Endothelial cell of hepatic sinusoid (primary cell): ENCODE results near the gene SLC25A22.

Experiments used
- in situ Hi-C: cut with HindIII; loops from 2 replicates; pipeline ENCODE4 v1.10.0; 2017; ENCODE audit warnings: low sequenced_read_pairs

The SLC25A22 gene

DNA sequence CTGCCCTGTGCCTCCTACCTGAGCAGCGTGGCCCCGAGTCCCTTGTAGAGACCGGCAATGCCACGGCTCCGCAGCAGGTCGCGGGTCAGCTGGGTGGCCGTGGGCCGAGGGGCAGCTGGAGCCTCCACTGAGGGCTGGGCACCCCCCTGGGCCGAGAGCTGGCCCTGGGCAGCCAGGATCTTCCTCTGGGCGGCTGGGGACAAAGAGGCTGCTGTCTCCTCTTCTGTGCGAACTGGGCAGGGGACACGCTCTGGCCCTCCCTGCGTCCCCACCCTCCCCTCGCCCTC lies 5.6 kb downstream of the SLC25A22 start:
- in situ Hi-C loops = no loop called here

DNA sequence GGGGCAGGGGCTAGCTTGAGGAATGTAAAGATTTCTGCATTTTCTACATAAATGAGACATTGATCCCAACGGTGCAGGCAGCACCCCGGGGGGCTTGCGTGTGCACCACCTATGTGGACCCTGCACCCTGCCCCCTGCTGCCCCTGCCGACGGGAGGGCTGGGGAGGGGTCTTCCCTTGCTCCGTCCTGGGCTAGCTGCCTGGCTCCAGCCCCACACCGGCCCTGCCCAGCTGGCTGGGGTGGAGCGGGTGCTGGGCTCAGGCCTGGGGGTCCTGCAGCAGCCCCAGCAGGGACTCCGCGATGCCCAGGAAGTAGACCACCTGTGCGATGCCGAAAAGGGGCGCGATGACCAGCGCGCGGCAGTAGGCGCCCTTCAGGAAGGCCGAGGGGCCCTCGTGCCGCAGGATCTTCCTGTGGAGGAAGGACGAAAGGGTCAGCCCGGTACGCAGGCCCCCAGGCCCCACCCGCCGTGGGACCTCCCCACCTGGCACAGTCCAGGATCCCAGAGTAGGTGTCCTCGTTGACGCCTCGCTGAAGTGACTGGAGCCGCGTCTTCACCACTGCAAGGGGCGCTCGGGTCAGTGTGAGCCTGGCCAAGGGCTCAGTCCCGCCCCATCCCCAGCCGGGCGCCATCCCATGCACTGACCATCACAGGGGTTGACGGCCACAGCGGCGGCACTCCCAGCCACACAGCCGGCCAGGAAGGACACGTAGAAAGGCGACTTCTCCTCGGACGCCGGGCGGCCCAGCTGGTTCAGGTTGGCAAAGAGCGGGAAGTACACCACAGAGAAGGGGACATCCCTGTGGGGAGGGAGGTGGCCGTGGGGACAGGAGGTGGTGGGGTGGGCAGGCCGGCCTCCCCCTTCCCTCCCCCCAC lies 6.2 kb downstream of the SLC25A22 start:
- in situ Hi-C loops = no loop called here

DNA sequence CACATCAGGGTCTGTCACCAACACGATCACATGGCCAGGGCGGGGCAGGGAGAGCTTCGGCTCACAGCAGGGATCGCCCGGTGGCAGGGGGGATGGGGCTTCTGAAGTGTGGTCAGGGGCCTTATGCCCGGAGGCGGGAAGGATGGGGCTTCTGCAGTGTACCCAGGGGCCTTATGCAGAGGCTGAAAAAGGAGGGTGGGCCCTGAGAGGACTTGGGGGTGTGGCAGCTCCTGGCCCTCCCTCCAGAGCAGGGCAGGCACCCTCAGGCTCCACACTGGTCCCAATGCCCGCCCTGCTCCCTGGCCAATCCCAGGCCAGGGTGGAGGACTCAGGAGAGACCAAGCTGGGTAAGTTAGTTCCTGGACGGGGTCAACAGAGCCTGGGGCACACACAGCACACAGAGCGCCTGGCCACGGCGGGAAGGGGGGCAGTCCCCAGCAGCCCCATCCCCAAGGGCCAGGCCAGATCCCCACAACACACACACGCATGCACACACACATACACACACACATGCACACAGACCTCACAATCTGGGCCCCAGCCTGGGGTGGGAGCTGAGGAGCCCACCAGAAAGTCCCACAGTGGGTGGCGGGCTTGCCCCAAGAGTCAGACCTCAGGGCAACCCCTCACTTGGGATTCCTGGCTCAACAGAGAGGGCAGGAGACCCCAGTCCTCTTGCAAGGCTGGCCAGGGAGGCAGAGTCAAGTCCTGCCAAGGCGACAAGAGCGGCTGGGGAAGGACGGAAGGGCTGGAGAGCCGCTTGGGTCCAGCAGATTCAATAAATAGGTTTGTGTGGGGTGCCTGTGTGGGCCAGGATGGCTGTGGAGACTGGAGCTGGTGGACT lies 7.1 kb downstream of the SLC25A22 start:
- in situ Hi-C loops = no loop called here

DNA sequence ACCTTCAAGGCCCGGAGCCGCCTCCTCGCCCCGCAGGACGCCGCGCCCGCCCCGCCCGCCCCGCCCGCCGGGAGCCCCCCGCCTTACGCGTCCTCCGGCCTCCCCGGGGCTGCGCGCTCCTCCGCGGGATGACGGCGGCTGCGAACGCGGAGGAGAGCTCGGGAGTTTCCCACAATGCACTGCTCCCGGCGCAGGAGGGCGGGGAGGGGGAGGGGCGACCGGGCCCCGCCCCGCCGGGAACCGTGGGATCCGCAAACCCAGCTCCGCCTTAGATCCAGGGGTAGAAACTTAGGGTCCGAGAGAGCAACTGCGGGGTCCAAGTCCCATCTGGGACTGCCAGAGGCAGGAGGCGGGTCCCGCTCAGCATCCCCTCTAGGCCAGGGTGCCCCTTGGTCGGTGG lies 8.1 kb downstream of the SLC25A22 start, which contains the start of gene CEND1:
Gene CEND1, minus strand, starts transcription at position 148 of the 400 bp plus-strand sequence. CDS start 1,514 bp downstream, outside the sequence.
- in situ Hi-C loops = no loop called here

DNA sequence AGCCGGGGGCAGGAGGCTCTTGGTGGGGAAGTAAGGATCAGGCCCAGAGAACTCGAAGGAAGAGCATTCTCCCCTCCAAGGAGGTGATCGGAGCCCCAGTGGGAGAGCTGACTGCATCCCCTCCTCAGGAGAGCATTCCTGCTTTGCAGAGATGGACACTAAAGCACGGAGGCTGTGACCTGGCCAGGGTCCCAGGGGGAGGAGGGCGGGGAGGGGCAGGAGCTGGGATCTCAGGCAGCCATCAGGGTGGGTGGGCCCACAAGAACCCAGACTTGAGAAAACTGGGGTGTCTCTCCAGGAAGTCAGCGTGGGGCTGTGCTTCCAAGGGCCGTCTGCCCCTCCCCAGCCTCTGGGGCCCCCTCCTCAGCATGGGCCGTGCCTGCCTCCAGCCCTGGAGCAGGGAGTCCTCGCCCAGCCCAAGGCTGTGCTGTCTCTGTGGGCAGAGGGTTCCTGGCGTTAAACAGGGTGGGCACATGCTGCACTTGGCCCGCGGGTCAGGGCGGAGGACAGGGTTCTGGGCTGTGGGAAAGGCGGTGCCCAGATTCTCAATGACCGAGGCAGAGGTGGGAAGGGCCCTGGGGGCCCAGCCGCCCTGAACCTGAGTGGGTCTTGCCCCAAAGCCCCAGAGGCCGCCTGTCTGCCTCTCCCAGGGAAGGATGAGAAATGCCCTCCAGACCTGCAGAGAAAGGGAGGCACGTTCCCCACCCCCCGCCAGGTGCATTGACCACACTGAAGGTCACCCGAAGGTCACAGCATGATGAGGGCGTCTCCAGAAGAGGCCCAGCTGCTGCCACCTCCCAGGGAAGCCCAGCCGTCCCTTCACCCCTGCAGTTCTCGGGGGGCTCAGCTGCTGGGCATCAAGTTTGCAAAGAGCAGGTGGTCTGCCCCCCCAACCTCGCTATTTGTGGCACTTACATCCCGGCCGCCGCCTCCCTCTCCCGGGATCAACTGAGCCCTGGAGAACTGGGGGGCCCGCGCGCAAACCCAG lies 8.8 kb downstream of the SLC25A22 start:
- in situ Hi-C loops = no loop called here

DNA sequence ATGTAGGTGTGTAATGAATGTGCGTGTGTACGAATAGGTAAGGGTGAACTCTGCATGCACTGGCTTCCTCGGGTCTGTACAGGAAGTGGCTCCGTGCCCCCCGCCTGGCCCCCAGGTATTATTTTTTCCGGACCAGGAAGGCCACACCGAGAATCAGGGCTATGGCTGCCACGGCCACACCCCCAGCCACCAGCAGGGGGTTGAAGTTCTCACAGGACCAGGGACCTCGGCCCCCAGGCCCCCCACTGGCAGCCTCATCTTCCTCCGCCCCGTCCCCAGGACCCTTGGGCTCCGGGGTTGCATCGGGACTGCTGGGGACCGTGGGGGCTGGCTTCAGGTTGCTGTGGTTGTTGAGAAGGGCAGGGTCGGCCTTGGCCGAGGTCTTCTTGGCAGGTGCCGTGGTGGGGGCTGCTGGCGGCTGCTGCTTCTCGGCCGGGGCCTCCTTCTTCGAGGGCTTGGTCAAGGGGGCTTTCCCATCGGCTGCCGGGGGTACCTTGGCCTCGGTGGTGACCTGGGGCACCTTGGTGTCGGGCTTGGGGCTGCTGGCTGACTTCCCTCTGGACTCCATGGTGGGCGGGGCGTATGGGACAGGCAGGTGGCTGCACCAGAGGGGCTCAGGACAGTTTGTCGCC lies 10.0 kb downstream of the SLC25A22 start:
- in situ Hi-C loops = no loop called here

DNA sequence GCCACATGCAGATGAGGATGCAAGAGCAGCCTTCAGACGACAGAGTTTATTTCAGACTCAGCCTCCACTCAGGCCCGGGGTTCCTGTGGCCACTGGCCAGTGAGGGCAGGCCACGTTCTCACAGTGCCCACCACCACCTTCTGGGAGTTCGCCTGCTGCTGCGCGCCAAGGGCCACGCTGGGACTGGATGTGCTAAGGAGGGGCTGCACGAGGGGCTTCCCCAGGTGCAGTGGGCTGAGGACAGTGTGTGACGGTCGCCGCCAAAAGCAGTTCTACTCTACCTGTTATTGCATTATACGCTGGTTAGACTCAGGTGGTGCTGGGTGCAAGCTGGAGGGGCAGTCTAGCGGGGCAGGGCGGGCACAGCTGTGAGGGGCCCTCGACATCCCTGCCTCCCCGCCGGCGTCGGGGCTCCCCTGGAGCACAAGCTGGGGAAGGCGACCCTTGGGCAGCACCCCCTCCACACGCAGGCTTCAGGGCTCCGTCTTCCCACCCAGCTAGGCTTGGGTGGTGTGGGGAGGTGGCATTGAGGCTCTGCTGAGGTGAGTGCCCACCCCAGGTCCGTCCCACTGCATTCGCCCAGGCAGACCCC lies 10.9 kb downstream of the SLC25A22 start:
- in situ Hi-C loops = no loop called here

DNA sequence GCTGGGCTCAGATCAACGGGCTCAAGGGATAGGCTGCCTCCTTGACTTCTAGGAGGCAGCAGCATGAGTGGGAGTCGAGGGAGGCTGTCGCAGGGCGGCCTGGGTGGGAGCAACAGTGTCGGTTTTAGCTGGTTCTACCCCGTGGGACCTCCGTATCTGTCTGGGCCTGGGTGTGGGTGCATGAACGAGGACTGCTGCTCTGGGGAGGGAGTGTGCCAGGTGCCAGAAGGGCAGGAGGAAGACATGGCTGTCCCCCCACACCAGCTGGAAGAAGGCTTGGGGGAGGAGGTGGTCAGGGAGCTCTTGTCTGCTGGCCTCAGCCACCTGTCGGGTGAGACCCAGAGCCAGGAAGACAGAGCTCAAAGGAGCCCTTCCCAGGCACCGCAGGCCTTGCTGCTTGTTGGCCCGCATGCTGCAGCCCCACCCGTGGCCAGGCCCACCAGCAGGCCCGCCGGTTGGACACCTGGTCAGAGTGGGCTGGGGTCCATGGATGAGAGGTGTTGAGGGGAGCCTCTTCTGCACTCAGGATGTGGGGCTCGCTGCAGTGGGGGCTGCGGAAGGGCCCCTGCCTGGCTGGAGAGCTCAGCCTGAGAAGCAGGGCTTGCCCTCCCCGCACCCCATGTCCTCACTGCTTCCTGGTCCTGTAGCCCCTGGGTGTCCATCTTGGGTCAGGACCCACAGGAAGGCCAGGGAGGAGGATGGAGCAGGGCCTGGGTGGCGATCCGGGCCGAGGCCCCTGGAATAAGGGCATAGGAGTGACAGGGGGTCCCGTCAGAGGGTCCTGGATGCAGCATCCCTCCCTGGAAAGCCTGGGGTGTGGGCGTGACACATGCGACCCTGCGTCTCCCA lies 11.6 kb downstream of the SLC25A22 start:
- in situ Hi-C loops = no loop called here

DNA sequence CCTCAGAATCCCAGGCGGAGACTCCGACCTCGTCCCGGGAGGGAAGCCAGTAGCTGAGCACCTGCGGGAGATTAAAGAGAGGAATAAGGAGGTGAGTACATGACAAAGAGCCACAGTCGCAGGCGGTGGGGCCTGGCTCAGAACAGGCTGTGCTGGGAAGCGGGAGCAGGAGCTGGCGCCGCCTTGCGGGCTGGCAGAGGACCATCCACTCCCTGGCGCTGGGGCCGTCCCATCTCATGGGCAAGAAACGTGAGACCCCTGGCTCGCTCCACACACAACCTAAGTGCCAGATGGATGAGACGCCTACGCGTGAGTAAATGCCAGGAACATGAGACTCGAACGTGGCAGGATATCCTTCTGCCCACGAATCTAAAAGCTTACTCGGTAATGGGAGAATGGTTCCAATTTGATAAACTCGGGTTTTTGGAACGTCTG lies 14.5 kb downstream of the SLC25A22 start:
- in situ Hi-C loops = no loop called here

DNA sequence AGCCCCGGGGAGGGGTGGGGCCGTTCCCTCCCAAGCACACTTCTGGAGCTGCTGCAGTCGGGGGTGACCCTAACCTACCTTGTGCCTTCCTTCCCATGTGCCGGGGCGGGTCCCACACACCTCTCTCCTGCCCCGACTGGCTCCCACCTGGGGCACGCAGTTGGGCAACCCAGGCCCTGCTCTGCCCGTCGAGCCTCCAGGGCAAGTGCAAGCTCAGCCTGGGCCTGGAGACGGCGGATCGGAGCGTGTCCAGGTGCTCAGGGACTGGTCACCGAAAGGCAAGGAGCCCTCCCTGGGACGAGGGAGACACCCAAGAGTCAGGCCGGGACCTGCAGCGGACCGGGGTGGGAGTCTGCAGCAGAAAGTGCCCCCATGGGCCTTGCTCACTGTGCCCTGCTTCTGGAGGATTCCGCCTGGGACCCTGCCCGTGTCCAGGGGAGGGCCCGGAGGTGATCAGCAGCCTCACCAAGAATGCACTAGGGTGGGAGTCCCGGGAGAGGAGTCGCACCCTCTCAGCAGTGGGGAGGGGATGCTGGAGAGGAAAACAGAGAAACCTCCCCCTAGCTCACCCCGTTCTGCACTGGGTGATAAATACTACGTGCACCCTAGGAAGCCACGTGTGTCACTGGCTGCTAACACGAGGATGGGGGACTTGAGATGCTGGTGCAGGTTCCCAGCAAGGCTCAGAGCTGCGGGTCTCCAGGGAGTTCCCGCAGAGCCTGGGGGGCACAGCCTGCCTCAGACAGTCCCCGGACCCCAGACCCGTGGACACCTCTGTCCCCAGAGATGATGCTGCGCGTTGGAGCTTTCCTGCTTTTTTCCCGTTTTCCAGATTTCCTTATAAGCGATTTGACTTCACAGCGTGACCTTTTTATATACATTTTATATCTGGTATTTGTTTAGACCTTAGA lies 15.6 kb downstream of the SLC25A22 start:
- in situ Hi-C loops = no loop called here

DNA sequence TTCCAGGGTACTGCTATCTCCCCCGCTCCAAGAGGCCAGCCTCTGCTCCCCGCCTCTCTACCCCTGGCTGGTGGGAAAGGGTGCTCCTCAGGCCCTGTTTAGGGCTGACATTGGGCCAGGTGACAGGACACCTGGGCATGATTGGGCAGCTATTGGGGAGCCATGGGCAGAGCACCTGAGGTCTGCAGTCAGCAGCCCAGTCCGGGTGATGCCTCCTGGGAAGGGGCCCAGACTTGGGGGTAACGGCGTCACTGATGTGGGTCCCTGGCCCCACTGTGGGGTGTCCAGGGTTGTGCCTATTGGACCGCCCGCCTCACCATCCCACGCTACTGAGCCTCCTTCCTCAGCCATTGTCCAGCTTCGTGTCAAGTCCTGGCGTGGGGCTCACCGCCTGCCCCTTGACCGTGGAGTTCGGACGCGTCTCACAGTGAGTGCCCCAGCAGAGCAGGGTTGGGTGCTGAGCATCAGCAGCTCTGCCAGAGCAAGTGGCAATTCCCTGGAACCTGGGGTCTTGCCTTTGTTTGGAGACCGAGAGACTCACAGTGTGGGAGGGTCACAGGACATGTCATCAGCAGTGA lies 18.0 kb downstream of the SLC25A22 start:
- in situ Hi-C loops = no loop called here

DNA sequence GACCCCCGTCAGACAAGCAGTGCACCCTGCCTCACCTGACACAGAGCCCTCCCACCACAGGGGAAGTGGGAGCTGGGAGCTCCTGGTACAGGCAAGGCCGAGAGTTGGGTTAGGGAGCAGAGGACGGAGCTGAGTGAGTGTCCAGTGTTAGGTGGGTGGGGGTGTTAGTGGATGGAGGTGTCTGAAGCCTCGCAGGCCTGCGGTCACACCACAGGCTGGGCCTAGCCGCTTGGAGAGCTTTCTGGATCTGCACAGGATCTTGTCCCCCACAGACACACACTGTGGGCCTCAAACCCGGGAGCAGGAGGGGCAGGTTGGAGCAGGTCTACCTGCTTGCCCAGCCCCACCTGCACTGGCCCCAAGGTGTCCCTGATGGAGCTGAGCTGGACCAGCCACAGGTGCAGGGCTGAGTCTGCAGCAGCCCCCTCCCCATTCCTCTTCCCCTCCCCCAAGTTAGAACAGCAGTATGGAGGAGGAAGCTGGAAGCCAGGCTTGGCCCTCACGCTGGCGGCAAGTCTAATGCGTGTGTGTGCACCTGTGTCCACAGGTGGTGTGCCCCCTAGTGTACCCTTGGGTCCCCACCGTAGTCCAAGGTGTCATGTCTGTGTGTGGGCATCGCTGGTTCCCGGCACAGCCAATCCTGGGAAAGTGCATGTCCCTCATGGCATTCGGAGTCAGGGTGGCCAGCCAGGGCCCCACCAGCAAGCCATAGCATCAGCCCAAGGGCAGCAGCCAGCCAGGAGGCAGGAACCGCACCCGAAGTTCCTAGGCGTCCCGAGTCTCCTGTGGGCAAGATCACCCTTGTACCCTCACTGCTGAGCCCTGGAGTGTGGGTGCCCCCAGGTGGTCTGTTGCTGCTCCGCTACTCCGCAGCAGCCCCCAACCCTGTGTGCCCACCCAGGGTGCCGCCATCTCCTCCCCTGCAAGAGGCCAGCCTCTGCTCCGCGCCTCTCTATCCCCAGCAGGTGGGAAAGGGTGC lies 18.8 kb downstream of the SLC25A22 start:
- in situ Hi-C loops = no loop called here

DNA sequence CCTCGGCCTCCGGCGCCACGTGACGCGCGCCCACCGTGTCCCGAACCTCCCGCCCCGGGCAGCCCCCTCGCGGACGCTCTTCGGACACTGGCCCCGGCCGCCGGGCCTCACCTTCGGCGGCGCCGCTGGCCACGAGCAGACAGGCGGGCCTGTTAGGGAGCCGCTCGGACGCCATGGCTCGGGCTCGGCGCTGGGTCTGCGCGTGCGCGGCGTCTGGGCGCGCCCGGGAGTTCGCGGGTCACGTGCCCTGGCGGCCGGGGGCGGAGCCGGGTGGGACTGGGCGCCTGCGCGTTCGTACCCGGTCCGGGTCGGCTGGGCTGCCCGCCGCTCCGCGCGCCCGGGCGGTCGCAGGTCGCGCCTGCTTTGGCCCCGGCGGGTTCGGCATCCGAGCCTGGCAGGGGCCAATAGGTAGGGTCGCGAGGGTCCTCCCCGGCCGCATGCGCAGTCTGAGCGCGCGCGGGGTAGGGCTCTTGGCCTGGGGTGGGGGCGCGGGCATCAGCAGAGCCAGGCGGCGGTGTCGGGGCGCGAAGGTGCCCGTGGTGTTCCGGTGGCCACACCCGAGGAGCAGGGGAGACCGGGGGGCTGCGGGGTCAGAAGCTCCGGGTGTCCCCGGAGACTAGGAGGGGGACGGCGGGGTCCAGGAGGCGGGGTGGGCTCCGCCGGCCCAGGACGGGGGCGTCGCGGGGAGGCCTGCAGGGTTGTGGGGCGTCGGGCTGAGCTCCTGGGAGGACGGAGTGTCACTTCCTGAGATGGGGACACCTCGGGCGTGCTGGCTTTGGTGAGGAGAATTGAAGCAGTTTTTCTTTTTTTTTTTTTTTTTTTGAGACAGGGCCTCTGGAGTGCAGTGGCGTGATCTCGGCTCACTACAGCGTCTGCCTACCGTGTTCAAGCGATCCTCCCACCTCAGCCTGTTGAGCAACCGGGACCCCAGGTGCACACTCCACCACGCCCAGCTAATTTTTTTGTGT lies 20.5 kb downstream of the SLC25A22 start, which contains the start of gene GATD1:
Gene GATD1, minus strand, starts transcription at position 200 of the 968 bp plus-strand sequence. Its CDS starts 25 bp downstream, at position 175.
- in situ Hi-C loops = no loop called here

DNA sequence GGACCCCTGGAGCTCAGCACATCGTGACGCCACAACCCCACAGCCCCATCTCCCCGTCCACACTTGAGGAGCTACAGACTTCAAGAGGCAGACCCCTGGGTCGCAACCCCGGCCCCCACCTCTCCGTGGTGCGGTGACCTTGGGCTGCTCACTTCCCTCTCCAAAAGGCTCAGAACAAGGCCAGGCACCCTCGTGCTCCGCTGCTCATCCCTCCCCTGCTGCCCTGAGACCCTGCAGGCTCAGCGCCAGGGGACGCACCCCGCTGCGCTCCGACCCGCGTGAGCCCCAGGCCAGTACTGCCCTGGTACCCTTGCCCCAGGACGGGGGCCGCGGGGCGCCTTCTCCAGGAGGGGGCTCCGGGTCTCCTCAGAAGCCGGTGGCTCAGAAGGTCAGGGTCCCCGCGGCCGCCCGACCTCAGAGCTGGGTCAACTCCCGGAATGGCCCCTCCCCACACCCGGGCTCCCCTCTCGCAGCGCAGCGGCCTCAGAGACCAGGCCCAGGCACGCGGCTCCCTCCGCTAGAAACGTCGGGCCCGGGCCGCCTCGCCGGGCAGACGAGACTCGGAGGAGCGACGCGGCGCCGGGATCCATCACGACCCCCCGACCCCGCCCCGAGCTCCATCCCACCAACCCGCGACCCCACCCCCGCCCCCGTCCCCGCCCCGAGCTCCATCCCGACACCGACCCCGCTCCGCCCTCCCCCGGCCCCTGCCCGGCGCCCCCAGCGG lies 21.4 kb downstream of the SLC25A22 start:
- in situ Hi-C loops = no loop called here

DNA sequence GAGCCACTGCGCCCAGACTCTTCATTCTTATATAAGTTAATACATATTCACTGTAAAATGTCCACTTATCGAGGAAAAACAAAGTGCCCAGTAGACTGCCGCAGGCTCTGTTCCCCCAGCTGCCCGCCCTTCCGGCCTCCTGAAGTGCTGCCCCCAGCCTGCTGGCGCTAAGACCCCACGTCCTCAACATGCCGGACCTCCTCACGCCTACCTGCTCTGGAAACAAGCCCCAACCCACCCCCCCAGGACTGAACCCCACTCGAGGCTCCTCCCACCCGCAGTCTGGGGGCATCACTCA lies 21.9 kb downstream of the SLC25A22 start:
- in situ Hi-C loops = no loop called here
